Fibroblast of skin of back (primary cell): ENCODE results near the gene SARS1.

Experiments used
- DNase-seq: peaks from one replicate; pipeline ENCODE4 v3.0.0-alpha.2; 2013

SARS1 gene

DNA sequence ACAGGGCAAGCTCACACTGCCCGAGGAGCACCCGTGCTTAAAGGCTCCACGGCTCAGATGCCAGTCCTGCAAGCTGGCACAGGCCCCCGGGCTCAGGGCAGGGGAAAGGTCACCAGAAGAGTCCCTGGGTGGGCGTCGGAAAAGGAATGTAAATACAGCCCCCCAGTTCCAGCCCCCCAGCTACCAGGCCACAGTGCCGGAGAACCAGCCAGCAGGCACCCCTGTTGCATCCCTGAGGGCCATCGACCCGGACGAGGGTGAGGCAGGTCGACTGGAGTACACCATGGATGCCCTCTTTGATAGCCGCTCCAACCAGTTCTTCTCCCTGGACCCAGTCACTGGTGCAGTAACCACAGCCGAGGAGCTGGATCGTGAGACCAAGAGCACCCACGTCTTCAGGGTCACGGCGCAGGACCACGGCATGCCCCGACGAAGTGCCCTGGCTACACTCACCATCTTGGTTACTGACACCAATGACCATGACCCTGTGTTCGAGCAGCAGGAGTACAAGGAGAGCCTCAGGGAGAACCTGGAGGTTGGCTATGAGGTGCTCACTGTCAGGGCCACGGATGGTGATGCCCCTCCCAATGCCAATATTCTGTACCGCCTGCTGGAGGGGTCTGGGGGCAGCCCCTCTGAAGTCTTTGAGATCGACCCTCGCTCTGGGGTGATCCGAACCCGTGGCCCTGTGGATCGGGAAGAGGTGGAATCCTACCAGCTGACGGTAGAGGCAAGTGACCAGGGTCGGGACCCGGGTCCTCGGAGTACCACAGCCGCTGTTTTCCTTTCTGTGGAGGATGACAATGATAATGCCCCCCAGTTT lies 36.9 kb downstream of the SARS1 start:
- DNase-seq = no peak

DNA sequence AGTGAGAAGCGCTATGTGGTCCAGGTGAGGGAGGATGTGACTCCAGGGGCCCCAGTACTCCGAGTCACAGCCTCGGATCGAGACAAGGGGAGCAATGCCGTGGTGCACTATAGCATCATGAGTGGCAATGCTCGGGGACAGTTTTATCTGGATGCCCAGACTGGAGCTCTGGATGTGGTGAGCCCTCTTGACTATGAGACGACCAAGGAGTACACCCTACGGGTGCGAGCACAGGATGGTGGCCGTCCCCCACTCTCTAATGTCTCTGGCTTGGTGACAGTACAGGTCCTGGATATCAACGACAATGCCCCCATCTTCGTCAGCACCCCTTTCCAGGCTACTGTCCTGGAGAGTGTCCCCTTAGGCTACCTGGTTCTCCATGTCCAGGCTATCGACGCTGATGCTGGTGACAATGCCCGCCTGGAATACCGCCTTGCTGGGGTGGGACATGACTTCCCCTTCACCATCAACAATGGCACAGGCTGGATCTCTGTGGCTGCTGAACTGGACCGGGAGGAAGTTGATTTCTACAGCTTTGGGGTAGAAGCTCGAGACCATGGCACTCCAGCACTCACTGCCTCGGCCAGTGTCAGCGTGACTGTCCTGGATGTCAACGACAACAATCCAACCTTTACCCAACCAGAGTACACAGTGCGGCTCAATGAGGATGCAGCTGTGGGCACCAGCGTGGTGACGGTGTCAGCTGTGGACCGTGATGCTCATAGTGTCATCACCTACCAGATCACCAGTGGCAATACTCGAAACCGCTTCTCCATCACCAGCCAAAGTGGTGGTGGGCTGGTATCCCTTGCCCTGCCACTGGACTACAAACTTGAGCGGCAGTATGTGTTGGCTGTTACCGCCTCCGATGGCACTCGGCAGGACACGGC lies 37.8 kb downstream of the SARS1 start:
- no peak for DNase-seq

DNA sequence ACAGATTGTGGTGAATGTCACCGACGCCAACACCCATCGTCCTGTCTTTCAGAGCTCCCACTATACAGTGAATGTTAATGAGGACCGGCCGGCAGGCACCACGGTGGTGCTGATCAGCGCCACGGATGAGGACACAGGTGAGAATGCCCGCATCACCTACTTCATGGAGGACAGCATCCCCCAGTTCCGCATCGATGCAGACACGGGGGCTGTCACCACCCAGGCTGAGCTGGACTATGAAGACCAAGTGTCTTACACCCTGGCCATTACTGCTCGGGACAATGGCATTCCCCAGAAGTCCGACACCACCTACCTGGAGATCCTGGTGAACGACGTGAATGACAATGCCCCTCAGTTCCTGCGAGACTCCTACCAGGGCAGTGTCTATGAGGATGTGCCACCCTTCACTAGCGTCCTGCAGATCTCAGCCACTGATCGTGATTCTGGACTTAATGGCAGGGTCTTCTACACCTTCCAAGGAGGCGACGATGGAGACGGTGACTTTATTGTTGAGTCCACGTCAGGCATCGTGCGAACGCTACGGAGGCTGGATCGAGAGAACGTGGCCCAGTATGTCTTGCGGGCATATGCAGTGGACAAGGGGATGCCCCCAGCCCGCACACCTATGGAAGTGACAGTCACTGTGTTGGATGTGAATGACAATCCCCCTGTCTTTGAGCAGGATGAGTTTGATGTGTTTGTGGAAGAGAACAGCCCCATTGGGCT lies 38.6 kb downstream of the SARS1 start:
- DNase-seq = no peak

DNA sequence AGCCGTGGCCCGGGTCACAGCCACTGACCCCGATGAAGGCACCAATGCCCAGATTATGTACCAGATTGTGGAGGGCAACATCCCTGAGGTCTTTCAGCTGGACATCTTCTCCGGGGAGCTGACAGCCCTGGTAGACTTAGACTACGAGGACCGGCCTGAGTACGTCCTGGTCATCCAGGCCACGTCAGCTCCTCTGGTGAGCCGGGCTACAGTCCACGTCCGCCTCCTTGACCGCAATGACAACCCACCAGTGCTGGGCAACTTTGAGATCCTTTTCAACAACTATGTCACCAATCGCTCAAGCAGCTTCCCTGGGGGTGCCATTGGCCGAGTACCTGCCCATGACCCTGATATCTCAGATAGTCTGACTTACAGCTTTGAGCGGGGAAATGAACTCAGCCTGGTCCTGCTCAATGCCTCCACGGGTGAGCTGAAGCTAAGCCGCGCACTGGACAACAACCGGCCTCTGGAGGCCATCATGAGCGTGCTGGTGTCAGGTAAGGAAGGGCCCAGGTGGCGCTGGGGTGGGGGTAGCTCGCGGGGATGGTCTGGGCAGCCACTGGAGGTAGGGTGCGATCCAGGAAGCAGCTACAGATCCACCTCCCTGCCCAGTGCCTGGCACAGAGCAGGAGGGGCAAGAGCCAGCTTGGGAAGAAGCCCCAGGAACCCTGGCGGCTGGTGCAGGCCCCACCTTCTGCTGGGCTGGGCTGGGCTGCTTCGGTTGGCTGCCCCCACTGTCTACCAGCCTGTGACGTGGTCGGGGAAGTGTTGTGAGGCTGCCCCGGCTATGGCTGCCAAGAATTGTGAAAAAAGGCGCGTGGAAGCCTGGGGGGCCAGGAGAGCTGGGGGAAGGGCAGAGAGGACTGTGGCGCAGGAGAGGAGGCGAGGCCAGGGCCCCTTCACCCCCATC lies 39.4 kb downstream of the SARS1 start:
- DNase-seq = peak; percentile 28

DNA sequence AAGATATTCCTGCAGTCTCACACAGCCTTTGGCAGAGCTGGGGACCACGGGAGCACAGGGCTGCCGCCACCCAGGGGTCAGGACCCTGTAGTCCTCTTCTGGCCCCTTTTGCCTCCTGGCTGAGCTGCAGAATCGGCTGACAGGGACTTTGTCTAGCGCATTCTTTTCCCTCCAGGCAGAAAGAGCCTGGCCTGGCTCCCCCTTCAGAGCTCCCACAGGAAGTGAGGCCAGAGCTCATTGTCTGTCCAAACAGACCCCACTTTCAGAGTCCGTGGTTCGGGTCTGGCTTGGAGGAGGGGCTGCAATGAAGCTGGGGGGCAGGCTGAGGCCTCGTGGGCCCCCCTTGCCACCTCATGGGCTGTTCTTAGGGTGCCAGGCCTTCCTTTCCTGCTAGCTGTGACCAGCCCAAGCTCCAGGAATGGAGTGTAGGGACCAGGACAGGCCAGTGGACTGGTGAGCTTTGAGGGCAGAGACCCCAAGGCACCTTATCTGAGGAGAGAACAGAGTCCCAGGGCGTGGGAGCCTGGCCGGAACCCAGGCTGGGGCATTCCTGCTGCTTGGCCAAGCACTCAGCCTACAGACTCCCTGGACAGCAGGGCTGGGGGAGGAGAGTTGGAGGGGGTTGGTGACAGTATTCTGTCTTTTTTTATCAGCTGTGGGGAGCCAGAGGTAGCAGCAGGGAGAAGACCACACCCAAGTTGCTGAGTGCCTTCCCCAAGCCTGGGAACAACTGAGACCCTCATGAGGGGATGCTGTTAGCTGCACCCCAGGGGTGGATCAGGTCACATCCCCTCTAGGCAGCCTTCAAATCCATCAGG lies 40.3 kb downstream of the SARS1 start:
- DNase-seq = peak; percentile 46

DNA sequence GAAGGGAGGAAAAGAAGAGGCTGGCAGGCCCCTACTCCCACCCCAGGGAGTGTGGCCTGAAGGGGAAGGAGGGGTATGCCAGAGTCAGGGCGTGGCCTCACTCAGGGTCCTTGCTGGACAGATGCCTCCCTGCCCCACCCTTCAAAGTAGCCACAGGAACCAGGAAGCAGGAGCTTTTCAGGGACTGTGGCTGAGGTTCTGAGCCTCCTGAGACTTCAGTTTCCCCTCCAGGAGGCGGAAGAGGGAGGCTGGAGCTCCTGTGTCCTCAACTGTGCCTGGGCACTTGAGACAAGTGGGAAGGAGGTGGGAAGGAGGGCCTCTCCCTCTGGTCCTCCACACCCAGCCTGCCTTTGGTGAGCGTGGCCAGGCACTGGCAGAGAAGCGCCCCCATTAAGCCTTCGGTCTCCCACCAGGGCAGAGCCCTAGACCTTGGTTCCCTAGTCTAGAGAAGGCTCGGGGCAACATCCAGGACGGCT lies 40.9 kb downstream of the SARS1 start:
- no peak for DNase-seq

DNA sequence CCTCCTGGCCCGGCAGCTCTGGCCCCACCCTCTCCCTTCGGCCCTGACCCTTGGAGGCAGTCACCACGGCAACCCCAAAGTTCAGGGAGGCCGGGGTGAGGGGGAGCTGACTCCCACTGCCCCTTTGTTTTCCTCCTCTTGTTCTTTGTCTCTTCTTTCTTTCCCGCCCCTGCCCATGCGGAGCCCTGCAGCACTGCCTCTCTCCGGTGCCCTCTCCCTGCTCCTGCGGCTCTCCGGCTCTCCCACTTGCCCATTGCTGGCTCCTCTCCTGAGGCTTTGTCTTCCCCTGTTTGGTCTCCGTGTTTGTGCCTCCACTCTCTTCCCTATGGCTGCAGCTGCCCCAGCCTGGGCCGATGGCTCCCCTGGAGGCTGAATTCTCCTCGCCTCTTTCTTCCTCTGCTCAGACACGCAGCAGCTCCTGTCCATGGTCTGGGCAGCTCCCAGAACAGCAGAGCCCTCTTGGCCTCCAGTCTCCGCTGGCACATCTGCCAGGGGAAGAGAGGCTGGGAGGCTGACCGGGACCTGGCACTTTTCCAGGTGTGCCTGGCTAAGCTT lies 41.5 kb downstream of the SARS1 start:
- DNase-seq = no peak

DNA sequence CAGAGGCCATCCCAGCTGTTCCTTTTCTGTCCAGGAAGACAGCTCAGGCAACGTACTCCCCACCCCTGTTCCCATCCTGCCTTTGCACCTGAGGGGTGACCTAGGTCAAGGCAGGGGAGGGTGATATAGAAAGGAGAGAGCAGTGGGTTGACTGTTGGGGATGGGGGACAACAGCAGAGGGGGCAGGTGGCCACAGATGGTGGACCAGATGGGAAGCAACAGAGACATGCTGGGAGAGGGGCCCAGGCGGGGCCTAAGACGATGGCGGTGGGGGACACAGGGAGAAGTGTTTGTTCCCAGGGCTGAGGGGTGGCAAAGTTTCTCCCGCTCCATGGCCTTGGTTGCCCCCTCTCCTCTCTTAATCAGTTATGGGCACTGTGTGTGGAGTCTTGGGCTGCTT lies 42.0 kb downstream of the SARS1 start:
- no peak for DNase-seq

DNA sequence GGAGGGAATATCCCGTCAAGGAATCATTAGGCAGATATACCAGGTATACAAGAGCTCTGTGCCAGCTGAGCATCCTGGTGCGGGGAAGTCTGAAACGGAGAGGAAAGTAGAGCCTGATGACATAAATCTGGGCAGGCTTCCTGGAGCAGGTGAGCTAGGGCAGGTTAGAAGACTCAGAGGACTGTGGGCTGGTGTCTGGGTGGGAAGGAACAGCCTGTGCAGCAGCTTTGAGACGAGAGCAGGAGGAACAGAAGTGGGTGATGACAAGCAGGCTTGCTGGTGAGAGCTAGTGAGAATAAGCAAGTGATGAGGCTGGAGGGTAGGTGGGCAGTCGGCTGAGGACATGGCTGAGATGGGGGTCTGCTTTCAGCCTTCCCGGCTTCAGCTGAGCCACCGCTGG lies 42.4 kb downstream of the SARS1 start:
- no peak for DNase-seq

DNA sequence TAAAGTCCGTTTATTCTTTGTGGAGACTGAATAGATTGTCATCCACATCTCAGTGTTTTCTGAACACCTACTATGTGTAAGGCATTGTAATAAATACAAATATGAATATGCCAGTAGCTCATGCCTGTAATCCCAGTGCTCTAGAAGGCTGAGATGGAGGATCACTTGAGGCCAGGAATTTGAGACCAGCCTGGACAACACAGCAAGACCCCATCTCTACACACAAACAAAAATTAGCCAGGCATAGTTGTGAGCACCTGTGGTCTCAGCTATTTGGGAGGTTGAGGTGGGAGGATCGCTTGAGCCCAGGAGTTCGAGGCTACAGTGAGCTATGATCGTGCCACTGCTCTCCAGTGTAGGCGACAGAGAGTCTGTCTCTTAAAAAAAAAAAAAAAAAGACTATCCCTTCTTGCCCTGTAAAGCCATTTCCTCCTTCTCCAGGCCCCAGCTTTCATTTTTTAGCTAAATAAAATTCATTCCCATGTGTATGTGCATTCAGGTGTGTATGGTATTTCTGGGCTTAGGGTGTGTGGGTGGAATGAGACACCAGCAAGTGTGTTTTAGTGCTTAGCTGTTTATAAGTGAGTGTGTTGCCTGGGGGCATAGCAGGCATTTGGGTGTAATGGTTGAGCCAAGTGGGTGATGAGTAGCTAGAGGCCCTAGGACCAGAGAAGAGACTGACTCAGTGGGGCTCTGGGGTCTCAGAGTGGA lies 43.4 kb downstream of the SARS1 start:
- DNase-seq = no peak

DNA sequence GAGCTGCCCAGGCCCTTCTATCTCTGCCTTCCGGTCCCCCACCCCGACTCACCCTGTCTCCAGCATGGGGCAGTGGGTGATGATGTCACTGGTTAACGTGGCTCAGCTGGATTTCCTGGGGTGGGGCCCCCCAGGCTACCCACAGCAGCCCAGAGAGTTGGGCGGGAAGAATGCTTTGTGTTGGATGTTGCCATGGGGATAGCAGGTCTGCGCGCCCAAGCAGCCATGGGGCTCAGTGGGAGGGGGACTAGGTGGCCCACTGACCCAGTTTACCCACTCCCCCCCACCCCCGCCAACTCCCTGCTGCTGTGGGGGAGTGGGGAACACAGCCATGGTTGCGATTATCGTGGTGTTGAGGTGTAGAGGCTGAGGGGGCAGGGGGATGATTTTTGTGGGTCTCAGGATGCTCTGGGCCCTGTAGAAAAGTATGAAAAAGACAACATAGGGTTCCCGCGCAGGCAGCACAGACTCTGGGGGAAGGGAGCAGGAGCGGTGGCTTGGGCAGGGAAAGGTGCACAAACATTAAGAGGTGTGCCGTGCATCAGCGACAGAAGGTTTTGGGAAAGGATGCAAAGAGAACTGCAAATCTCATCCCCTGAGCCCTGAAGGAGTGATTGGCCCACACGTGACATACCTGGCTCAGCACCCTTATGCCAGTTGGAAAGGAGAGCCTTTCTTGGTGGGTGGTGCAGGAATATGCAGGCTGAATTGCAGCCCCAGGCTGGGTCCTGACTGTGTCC lies 44.1 kb downstream of the SARS1 start:
- no peak for DNase-seq

DNA sequence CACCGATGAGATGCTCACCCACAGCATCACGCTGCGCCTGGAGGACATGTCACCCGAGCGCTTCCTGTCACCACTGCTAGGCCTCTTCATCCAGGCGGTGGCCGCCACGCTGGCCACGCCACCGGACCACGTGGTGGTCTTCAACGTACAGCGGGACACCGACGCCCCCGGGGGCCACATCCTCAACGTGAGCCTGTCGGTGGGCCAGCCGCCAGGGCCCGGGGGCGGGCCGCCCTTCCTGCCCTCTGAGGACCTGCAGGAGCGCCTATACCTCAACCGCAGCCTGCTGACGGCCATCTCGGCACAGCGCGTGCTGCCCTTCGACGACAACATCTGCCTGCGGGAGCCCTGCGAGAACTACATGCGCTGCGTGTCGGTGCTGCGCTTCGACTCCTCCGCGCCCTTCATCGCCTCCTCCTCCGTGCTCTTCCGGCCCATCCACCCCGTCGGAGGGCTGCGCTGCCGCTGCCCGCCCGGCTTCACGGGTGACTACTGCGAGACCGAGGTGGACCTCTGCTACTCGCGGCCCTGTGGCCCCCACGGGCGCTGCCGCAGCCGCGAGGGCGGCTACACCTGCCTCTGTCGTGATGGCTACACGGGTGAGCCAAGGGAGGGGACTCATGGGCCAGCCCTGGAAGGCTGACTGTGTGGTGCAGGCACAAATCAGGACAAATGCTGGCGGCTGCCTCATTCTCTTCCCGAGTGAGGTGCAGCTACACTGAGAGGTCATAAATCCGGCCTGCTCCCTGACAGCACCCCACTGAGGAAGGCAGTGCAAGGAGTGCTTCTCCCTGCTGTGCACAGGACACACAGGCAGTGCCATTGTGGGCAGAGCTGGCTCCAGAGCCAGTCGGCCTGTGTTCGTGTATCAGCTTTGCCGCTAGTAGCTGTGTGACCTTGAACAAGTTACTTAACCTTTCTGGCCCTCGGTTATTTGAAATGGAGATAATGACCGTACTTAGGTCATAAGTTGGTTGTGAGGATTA lies 45.1 kb downstream of the SARS1 start:
- DNase-seq = no peak

DNA sequence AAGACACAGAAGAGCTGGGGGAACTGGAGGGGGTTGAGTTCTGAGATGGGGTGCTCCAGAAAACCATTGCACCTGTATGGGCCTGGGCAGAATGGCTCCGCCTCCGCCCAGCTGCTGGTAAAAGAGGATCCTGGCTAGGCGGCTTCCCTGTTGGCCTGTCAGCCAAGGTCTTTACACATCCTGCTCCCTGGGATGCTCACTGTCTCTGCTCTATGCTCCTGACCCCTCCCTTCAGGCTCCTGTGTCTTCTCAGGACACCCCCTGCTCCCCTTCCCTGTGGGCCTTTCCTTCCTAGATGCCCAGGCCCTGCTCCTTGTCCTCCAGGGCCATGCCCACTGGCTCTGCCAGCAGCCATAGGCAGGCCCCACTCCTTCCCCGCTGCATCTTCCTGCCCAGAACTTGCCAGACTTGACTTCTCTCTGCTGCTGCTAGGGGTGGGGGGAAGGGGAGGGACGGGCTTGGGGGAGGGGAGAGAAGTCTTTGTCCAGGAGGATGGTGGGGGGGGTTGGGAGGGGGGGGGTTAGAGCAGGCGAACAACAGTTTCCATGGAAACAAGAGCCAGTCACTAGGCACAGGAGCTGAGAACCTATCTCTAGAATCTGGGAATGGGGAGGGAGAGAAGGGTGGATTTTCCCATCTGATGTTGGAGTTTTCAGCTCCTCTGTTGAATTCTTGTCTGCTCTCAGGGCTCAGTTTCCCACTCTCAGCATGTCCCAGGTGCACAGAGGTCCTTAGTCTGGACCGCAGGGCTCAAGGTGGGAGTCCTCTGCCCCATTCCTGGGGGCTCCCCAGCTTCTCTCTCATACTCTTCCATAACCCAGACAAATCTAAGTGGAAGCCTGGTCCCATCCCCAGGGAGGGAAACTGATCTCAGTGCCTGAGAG lies 46.2 kb downstream of the SARS1 start:
- DNase-seq = no peak

DNA sequence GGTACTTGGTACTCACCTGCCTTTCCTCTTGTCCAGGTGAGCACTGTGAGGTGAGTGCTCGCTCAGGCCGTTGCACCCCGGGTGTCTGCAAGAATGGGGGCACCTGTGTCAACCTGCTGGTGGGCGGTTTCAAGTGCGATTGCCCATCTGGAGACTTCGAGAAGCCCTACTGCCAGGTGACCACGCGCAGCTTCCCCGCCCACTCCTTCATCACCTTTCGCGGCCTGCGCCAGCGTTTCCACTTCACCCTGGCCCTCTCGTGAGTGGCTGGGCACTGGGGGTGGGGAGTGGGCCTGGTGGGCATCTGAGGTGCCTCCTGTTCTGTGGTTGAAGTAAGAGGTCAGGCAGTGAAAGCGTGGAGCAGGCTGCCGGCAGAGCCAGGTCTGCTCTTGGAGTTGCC lies 47.3 kb downstream of the SARS1 start:
- no peak for DNase-seq

DNA sequence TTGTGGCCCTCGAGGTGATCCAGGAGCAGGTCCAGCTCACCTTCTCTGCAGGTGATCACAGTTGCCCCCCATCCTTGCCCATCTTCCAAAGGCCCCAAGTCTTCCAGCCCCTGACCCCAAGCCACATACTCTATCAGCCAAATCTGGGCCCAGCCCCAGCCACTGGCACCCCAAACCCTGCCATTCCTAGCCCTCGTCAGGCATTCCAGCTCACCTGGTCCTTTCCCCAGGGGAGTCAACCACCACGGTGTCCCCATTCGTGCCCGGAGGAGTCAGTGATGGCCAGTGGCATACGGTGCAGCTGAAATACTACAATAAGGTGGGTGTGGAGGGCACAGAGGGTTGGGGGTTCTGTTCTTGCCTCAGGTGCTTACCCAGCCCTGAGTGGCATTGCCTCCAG lies 47.9 kb downstream of the SARS1 start:
- no peak for DNase-seq

DNA sequence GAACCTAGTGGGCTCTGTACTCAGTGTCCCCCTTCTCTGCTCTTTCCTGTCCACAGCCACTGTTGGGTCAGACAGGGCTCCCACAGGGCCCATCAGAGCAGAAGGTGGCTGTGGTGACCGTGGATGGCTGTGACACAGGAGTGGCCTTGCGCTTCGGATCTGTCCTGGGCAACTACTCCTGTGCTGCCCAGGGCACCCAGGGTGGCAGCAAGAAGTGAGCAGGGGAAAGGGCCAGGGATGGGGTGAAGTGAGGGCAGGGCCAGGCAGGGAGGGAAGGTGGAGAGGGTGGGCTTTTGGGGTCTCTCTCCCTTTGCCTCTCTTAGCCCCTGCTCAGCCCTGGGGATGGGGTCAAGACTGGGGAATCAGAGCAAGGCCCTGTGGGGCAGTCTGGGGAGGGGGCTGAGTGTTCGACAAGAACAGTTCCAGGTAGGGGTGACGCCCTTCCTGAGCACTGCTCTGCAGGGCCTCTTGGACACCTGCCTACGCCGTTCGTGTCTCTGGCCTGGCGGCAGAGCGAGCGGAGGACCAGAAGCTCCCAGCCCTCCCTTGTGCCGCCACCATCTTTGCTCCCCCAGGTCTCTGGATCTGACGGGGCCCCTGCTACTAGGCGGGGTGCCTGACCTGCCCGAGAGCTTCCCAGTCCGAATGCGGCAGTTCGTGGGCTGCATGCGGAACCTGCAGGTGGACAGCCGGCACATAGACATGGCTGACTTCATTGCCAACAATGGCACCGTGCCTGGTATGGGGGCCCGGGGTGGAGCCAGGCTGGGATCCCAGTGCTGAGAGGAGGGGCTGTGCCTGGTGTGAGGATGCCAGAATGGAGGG lies 48.7 kb downstream of the SARS1 start:
- no peak for DNase-seq
